ENCODE measurements around the gene IMMP2L. TPM values are rescaled to one million over a fixed set of nuclear protein-coding genes. Genes with fewer than 3 reads are reported as not detected.
"Not testable (repeated sequence)": the region's sequence is repeated elsewhere in the genome, so short reads cannot be mapped to it uniquely, and the experiment has no call there.

IMMP2L gene
- total RNA-seq = 13.8 and 16.7 TPM in 2 replicates

DNA sequence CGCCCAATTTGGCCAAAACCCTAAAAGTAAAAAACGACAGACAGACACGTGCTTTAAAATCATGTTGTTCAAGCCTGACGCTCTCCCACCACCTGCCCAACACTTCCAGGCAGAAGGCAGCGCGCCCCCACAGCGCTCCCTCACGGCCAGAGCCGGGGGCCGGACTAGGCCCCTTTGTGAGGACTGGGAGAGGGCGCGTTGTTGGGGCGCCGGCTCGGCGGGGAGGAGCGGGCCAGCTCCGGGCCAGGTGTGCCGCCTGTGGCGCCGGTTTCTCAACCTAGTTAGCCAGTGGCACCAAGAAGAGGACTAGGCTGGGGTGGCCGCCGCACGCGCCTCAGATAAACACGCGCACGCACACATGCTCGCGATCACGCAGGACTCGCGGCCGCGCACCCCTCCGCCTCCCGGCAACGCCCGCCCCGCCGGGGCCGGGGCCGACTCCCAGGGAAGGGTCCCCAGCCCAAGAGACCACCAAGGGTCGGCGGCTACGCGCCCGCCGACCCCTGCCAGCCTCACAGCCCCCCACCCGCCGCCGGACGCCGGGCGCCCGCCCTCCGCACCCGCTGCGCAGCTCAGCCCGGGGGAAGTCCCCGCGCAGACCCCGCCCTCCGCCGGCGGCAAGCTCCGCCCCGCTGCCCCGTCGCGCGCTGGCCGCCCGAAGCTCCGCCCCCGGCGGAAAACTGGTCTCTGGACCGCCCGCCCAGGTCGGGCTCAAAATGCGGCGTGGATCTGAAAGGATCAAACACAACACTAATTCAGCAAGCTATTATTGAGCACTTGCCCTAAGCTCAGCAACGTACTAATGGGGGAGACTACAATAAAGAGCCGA lies at the start of gene IMMP2L:
IMMP2L (minus strand) TSS at position 589 of the 829 bp plus-strand sequence.
- Mint-ChIP-seq H3K4me3 (peak within 1 kb of the TSS; percentile 92), H3K4me1 (peaks cover 32% of the 10 kb centered on the region), H3K9me3 (peaks cover 6% of the 10 kb centered on the region), H3K36me3 (ENCODE audit: low read depth) (peaks cover 16% of the 10 kb centered on the region), H3K27me3 (peaks cover 9% of the 10 kb centered on the region), H3K27ac (peak within 1 kb of the TSS; percentile 91)
- intact Hi-C loops (cut with micrococcal nuclease) = loop anchor here (2.0 to 10.0 kb wide), 4 partner anchors 471 to 1233 kb away; partner anchors contain the start of genes DOCK4, LRRN3, TMEM168 and ZNF277
- DNase-seq = peak; percentile 98

- H3K27me3 Mint-ChIP-seq = not testable (repeated sequence)
Observed at GRCh38 chr7:111609483-111610254, 47.4 kb upstream of the IMMP2L start.

GRCh38 chr7:111607621-111608020 lies 45.3 kb upstream of the IMMP2L start:
- Mint-ChIP-seq H3K9me3 (peaks cover 4% of the 10 kb centered on the region), H3K4me1 (no peaks in the 10 kb centered on the region), H3K27ac (no peak overlapping the region), H3K36me3 (ENCODE audit: low read depth) (no peaks in the 10 kb centered on the region), H3K27me3 (no peaks in the 10 kb centered on the region), H3K4me3 (no peak overlapping the region)
- intact Hi-C loops (cut with micrococcal nuclease) = no loop called here
- DNase-seq = no peak

More at GRCh38 chr7:111609483-111610254, 47.4 kb upstream of the IMMP2L start:
- H3K36me3 Mint-ChIP-seq (ENCODE audit: low read depth); intact Hi-C loops (cut with micrococcal nuclease); H3K27ac Mint-ChIP-seq; H3K9me3 Mint-ChIP-seq; H3K4me3 Mint-ChIP-seq; H3K4me1 Mint-ChIP-seq; DNase-seq: not testable (repeated sequence)

DNA sequence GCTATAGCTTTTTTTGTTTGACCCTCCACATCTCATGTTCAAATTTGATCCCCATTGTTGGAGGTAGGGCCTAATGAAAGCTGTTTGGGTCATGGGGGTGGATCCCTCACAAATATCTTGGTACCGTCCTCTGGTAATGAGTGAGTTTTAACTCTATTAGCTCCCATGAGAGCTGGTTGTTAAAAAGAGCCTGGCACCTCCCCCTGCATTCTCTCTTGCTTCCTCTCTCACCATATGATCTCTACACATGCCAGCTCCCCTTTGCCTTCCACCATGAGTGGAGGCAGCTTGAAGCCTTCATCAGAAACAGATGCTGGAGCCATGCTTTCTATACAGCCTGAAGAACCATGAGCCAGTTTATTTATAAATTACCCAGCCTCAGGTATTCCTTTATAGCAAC lies 43.0 kb upstream of the IMMP2L start:
- Mint-ChIP-seq H3K4me1 (no peaks in the 10 kb centered on the region), H3K27ac (no peak overlapping the region), H3K36me3 (ENCODE audit: low read depth) (no peaks in the 10 kb centered on the region), H3K9me3 (no peaks in the 10 kb centered on the region), H3K27me3 (no peaks in the 10 kb centered on the region), H3K4me3 (no peak overlapping the region)
- intact Hi-C loops (cut with micrococcal nuclease) = no loop called here
- no peak for DNase-seq

GRCh38 chr7:111600091-111600490 lies 37.8 kb upstream of the IMMP2L start:
- intact Hi-C loops (cut with micrococcal nuclease) = no loop called here
- DNase-seq = no peak
- H3K36me3 Mint-ChIP-seq (ENCODE audit: low read depth) = no peaks in the 10 kb centered on the region
- H3K4me3 Mint-ChIP-seq = no peak overlapping the region
- no peaks in the 10 kb centered on the region for H3K27me3 Mint-ChIP-seq
- H3K9me3 Mint-ChIP-seq = no peaks in the 10 kb centered on the region
- H3K27ac Mint-ChIP-seq = no peak overlapping the region
- H3K4me1 Mint-ChIP-seq = no peaks in the 10 kb centered on the region

- no peak for DNase-seq
- H3K27me3 Mint-ChIP-seq = no peaks in the 10 kb centered on the region
- H3K9me3 Mint-ChIP-seq = no peaks in the 10 kb centered on the region
- H3K4me3 Mint-ChIP-seq = no peak overlapping the region
- intact Hi-C loops (cut with micrococcal nuclease) = no loop called here
- H3K4me1 Mint-ChIP-seq = no peaks in the 10 kb centered on the region
- H3K27ac Mint-ChIP-seq = no peak overlapping the region
- H3K36me3 Mint-ChIP-seq (ENCODE audit: low read depth) = no peaks in the 10 kb centered on the region
Observed at GRCh38 chr7:111595780-111596179, 33.5 kb upstream of the IMMP2L start.

GRCh38 chr7:111594602-111595001 lies 32.3 kb upstream of the IMMP2L start:
- Mint-ChIP-seq H3K4me1 (no peaks in the 10 kb centered on the region), H3K36me3 (ENCODE audit: low read depth) (no peaks in the 10 kb centered on the region), H3K9me3 (no peaks in the 10 kb centered on the region), H3K4me3 (no peak overlapping the region), H3K27me3 (no peaks in the 10 kb centered on the region), H3K27ac (no peak overlapping the region)
- intact Hi-C loops (cut with micrococcal nuclease) = no loop called here
- DNase-seq = no peak

DNA sequence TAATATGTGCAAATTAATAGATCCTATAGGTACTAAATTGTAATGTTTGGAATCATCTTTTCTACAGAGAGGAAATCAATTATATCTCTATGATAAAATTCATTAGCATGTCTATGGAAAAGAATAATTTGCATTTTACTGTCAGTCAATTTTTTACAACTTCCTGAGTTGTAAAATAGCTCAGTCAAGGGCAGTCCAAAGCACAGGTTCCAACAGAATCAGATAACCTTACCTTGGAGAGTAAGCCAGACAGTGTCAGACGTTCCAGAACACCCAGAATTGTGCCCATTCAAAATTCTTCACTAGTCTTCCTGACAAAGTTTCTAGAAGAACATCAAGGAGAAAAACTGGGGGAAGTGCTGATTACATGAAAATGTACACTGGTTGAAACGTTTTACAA lies 31.1 kb upstream of the IMMP2L start:
- DNase-seq = no peak
- Mint-ChIP-seq H3K4me1 (no peaks in the 10 kb centered on the region), H3K36me3 (ENCODE audit: low read depth) (no peaks in the 10 kb centered on the region), H3K9me3 (no peaks in the 10 kb centered on the region), H3K27ac (no peak overlapping the region), H3K4me3 (no peak overlapping the region), H3K27me3 (no peaks in the 10 kb centered on the region)
- intact Hi-C loops (cut with micrococcal nuclease) = no loop called here

- H3K9me3 Mint-ChIP-seq = no peaks in the 10 kb centered on the region
- H3K27me3 Mint-ChIP-seq = no peaks in the 10 kb centered on the region
- H3K4me3 Mint-ChIP-seq = no peak overlapping the region
- no peak for DNase-seq
- no peaks in the 10 kb centered on the region for H3K4me1 Mint-ChIP-seq
- H3K27ac Mint-ChIP-seq = no peak overlapping the region
- intact Hi-C loops (cut with micrococcal nuclease) = no loop called here
- H3K36me3 Mint-ChIP-seq (ENCODE audit: low read depth) = no peaks in the 10 kb centered on the region
Observed at GRCh38 chr7:111588065-111588433, 25.8 kb upstream of the IMMP2L start.

DNA sequence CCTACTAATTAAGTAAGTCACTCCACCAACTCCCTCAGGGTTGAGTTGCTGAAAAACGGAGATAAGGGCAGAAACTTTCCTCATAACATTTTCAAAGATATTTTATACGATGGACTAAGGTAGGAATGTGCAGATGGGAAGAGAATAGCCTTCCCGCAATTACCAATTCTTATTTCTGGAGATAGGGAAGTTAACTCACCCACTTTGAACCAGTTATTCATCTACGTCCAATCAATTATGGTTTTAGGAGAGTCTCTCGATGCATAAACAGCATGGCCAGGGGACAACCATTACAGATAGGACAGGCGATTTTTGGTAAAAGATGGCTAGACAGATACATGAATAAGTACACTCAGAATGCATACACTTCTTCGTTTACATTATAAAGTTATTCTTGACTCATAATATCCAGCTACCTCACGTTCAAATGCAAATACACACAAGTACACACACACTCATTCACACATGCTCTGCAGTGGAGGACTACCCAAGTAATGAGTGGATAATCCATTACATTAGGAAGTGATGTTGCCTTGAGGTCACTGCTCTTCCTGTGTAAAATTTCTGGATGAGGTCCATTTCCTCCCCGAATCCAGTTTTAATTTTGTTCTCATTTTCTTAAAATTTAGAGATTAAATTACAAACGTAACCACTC lies 25.2 kb upstream of the IMMP2L start:
- Mint-ChIP-seq H3K27me3 (no peaks in the 10 kb centered on the region), H3K9me3 (no peaks in the 10 kb centered on the region)
- intact Hi-C loops (cut with micrococcal nuclease) = no loop called here

GRCh38 chr7:111586711-111587409 lies 24.6 kb upstream of the IMMP2L start:
- H3K4me3 Mint-ChIP-seq = no peak overlapping the region
- no peaks in the 10 kb centered on the region for H3K4me1 Mint-ChIP-seq
- no peaks in the 10 kb centered on the region for H3K27me3 Mint-ChIP-seq
- no peaks in the 10 kb centered on the region for H3K36me3 Mint-ChIP-seq (ENCODE audit: low read depth)
- no peak for DNase-seq
- no peak overlapping the region for H3K27ac Mint-ChIP-seq
- intact Hi-C loops (cut with micrococcal nuclease) = no loop called here
- no peaks in the 10 kb centered on the region for H3K9me3 Mint-ChIP-seq

More for the DNA sequence above, 25.2 kb upstream of the IMMP2L start:
- Mint-ChIP-seq H3K4me1 (no peaks in the 10 kb centered on the region), H3K36me3 (ENCODE audit: low read depth) (no peaks in the 10 kb centered on the region), H3K4me3 (no peak overlapping the region), H3K27ac (no peak overlapping the region)
- no peak for DNase-seq

DNA sequence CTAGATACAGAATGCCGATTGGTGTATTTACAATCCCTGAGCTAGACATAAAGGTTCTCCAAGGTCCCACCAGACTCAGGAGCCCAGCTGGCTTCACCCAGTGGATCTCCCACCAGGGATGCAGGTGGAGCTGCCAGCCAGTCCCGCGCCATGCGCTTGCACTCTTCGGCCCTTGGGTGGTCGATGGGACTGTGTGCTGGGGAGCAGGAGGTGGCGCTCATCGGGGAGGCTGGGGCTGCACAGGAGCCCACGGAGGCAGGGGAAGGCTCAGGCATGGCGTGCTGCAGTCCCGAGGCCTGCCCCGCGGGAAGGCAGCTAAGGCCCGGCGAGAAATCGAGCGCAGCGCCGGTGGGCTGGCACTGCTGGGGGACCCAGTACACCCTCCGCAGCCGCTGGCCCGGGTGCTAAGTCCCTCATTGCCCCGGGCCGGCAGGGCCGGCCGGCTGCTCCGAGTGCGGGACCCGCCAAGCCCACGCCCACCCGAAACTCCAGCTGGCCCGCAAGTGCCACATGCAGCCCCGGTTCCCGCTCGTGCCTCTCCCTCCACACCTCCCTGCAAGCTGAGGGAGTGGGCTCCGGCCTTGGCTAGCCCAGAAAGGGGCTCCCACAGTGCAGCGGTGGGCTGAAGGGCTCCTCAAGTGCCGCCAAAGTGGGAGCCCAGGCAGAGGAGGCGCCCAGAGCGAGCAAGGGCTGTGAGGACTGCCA lies 19.6 kb upstream of the IMMP2L start:
- DNase-seq; H3K36me3 Mint-ChIP-seq (ENCODE audit: low read depth); H3K27ac Mint-ChIP-seq; H3K27me3 Mint-ChIP-seq; H3K4me1 Mint-ChIP-seq; intact Hi-C loops (cut with micrococcal nuclease); H3K4me3 Mint-ChIP-seq: not testable (repeated sequence)
- H3K9me3 Mint-ChIP-seq = peaks cover 12% of the 10 kb centered on the region

GRCh38 chr7:111581207-111581606 lies 18.9 kb upstream of the IMMP2L start:
- H3K27ac Mint-ChIP-seq = not testable (repeated sequence)
- peaks cover 12% of the 10 kb centered on the region for H3K9me3 Mint-ChIP-seq

More at GRCh38 chr7:111581207-111581606, 18.9 kb upstream of the IMMP2L start:
- H3K36me3 Mint-ChIP-seq (ENCODE audit: low read depth); intact Hi-C loops (cut with micrococcal nuclease); DNase-seq; H3K4me1 Mint-ChIP-seq; H3K4me3 Mint-ChIP-seq; H3K27me3 Mint-ChIP-seq: not testable (repeated sequence)

Data from activated CD4-positive, alpha-beta T cell treated with anti-CD3 and anti-CD28 coated beads, Interleukin-2, amount 10 ng/mL, durations not matched to agents 24 days and 14 days (primary cell).